Hematopoietic multipotent progenitor cell treated with erythropoietin and hydrocortisone succinate and interleukin-3 and kit ligand, for 4 days (in vitro differentiated cells): ENCODE results near the gene MLH1.

ENCODE experiments used
- DNase-seq: peaks from one replicate; pipeline ENCODE4 v3.0.0-alpha.2; 2015

MLH1 gene

GRCh38 chr3:37096288-37096687, 103.0 kb downstream of the MLH1 start:
- no peak for DNase-seq

- peak; percentile 50 for DNase-seq
Measured at GRCh38 chr3:37096975-37097374, 103.7 kb downstream of the MLH1 start.

- DNase-seq, result no peak
Measured at GRCh38 chr3:37097776-37098175, 104.5 kb downstream of the MLH1 start.

- no peak for DNase-seq
Measured at GRCh38 chr3:37098884-37099283, 105.6 kb downstream of the MLH1 start.

- DNase-seq, result no peak
Measured at GRCh38 chr3:37099469-37099868, 106.2 kb downstream of the MLH1 start.

GRCh38 chr3:37100411-37100810, 107.1 kb downstream of the MLH1 start:
- no peak for DNase-seq
